ENCODE measurements around the gene CAMK1D. TPM values are rescaled to one million over a fixed set of nuclear protein-coding genes. Genes with fewer than 3 reads are reported as not detected.
"Not testable (repeated sequence)": the region's sequence is repeated elsewhere in the genome, so short reads cannot be mapped to it uniquely, and the experiment has no call there.

CAMK1D gene
- total RNA-seq, 3 donors from 2014 or later, result 4.4 to 17.3 (median 5.2) TPM

DNA sequence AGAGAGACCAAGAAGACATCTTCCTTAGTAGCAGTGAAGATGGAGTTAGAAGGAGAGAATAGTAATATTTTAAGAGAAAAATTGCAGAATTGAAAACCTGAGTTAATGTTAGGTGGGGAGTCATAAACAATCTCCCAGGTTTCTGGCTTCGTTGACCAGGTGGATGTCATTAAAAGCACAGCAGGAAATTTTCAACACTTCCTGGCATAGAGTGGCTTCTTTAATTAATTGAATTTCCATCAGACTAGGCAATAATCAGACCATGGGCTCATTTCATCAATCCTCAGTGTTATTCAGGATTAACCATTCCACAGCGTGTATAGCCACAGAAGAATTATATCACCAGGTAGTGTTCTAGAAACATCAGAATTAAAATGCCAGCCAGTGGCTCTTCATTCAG lies 383.9 kb downstream of the CAMK1D start:
- H3K4me3 ChIP-seq, result no peak overlapping the region

DNA sequence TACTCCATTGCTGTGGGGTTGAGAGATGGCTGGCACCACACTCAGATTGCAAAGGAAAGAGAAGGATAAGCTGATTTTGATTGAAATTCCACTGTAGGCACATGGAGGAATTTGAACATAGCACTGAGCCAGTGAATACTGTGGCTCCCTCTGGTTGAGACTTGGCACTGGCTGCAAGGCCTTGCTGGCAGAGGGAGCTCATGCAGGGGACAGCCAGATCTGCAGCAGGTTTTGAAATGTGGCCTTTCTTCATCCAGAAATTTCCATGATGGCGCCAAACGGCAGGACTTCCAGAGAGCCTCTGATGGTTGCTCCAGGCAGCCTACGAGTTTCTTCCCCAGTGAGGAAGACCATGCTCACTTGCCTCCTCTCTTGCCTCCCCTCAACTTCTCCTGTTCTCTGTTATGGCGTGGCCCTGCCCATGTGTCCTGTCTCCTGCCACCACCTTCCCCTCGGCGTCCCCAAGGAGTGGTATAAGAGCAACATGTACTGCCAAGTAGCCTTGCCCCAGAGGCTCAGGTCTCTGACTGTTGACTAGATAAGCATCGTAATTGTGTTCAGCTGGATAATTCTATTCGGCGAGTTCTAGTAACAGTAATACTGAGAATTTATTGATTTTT lies 386.6 kb downstream of the CAMK1D start:
- no peak overlapping the region for H3K4me3 ChIP-seq
- H3K27ac ChIP-seq, result no peak overlapping the region
- H3K4me1 ChIP-seq, result no peaks in the 10 kb centered on the region
- TF ChIP-seq POLR2A (IDR thresholded peaks at IDR 0.05), result no peak
- TF ChIP-seq POLR2AphosphoS5 (IDR thresholded peaks at IDR 0.05), result no peak
- TF ChIP-seq, protein P1, sequence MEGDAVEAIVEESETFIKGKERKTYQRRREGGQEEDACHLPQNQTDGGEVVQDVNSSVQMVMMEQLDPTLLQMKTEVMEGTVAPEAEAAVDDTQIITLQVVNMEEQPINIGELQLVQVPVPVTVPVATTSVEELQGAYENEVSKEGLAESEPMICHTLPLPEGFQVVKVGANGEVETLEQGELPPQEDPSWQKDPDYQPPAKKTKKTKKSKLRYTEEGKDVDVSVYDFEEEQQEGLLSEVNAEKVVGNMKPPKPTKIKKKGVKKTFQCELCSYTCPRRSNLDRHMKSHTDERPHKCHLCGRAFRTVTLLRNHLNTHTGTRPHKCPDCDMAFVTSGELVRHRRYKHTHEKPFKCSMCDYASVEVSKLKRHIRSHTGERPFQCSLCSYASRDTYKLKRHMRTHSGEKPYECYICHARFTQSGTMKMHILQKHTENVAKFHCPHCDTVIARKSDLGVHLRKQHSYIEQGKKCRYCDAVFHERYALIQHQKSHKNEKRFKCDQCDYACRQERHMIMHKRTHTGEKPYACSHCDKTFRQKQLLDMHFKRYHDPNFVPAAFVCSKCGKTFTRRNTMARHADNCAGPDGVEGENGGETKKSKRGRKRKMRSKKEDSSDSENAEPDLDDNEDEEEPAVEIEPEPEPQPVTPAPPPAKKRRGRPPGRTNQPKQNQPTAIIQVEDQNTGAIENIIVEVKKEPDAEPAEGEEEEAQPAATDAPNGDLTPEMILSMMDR (IDR thresholded peaks at IDR 0.05), result no peak
- intact Hi-C loops (cut with DNase I; ENCODE audit: low total_unique reads), result no loop called here
- H3K27me3 ChIP-seq, result no peaks in the 10 kb centered on the region
- DNase-seq (ENCODE audit: low spot score in 2 of 2), result no peak
- H3K9me3 ChIP-seq, result no peaks in the 10 kb centered on the region
- H3K36me3 ChIP-seq, result no peaks in the 10 kb centered on the region

More for the DNA sequence above, 383.9 kb downstream of the CAMK1D start:
- no peak overlapping the region for H3K27ac ChIP-seq
- H3K4me1 ChIP-seq, result no peaks in the 10 kb centered on the region
- TF ChIP-seq, protein P1 (IDR thresholded peaks at IDR 0.05), result no peak
- TF ChIP-seq POLR2A (IDR thresholded peaks at IDR 0.05), result no peak
- no peak for TF ChIP-seq POLR2AphosphoS5 (IDR thresholded peaks at IDR 0.05)
- no peaks in the 10 kb centered on the region for H3K27me3 ChIP-seq
- DNase-seq (ENCODE audit: low spot score in 2 of 2), result no peak
- intact Hi-C loops (cut with DNase I; ENCODE audit: low total_unique reads), result no loop called here
- H3K36me3 ChIP-seq, result no peaks in the 10 kb centered on the region
- H3K9me3 ChIP-seq, result no peaks in the 10 kb centered on the region

DNA sequence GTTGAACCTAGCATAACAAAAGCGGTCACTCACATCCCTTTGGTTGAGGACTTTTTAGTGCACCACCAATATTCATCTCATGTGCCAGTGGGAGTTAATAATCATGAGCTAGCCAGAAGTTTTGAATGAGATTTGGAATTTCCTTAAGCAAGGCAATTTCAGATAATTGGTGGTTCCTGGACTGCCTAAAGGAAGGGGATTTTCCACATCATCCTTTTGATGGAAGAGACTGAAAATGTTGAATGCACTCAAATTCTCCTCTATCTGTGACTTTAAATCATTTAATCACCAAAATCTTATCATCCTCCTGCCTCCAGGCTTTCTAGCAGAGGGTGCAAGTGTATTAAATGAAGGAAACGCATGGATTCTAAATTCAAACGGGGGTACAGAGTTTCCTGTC lies 391.5 kb downstream of the CAMK1D start:
- no peak overlapping the region for H3K4me3 ChIP-seq
- intact Hi-C loops (cut with DNase I; ENCODE audit: low total_unique reads), result no loop called here
- no peaks in the 10 kb centered on the region for H3K27me3 ChIP-seq
- DNase-seq (ENCODE audit: low spot score in 2 of 2), result no peak
- H3K4me1 ChIP-seq, result no peaks in the 10 kb centered on the region
- no peaks in the 10 kb centered on the region for H3K9me3 ChIP-seq
- H3K27ac ChIP-seq, result peak overlapping the region in 1 of 2 donors; percentile 29
- no peaks in the 10 kb centered on the region for H3K36me3 ChIP-seq
- TF ChIP-seq POLR2A (IDR thresholded peaks at IDR 0.05) (no peak), POLR2AphosphoS5 (IDR thresholded peaks at IDR 0.05) (no peak)
- TF ChIP-seq, protein P1 (IDR thresholded peaks at IDR 0.05), result no peak

DNA sequence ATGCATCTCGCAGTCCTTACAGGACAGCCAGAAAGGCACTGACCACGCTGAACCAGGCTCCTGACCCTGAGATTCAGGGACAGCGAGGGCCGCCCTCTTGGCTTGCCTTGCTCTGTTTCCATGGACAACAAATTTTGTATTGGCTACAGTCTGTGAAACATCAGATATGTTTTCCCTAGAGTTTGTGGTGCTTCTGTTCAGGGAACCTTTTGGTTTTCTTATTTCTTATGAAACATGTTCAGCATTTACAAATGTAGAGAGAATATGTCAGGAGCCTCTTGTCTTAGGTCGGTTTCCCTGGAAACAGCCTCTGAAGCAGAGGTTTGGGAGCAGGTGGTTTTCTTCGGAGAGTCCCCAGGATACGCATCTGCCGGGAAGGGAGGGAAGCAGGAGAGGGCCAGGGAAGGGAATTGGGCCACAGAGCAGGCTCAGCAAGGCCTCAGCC lies 392.0 kb downstream of the CAMK1D start:
- no peak overlapping the region for H3K4me3 ChIP-seq
- no peaks in the 10 kb centered on the region for H3K4me1 ChIP-seq
- intact Hi-C loops (cut with DNase I; ENCODE audit: low total_unique reads), result no loop called here
- H3K9me3 ChIP-seq, result no peaks in the 10 kb centered on the region
- H3K27ac ChIP-seq, result peak overlapping the region; percentile 29 to 69
- DNase-seq (ENCODE audit: low spot score in 2 of 2), result no peak
- TF ChIP-seq, protein P1 (IDR thresholded peaks at IDR 0.05), result no peak
- no peak for TF ChIP-seq POLR2AphosphoS5 (IDR thresholded peaks at IDR 0.05)
- TF ChIP-seq POLR2A (IDR thresholded peaks at IDR 0.05), result no peak
- H3K36me3 ChIP-seq, result no peaks in the 10 kb centered on the region
- no peaks in the 10 kb centered on the region for H3K27me3 ChIP-seq

DNA sequence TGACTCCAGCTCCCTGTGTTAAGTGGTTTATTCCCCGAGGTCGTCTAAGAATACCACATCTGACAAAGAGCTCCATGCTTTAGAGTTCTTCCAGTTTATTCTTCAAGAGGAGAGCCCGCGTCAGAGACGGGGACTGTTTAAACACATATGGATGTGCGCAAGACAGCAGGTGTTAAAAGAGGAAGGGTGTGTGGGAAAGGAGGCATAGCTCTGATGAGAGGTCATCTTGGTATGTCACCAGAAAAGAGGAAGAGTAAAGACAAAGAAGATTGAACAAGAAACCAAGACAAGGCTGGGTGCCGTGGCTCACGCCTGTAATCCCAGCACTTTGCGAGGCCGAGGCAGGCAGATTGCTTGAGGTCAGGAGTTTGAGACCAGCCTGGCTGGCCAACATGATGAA lies 393.4 kb downstream of the CAMK1D start:
- H3K27ac ChIP-seq, result no peak overlapping the region
- H3K4me3 ChIP-seq, result no peak overlapping the region

DNA sequence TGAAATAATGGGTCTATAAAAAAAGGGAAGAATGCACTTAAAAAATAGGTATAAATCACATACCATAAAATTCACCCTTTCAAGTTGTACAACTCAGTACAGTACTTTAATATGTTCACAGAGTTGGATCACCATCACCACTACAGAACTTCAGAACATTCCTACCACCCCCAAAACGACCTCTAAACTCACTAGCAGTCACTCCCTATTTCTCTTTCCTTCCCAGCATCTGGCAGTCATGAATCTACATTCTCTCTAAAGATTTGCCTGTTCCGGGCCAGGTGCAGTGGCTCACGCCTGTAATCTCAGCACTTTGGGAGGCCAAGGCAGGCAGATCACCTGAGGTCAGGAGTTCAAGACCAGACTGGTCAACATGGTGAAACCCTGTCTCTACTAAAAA lies 394.1 kb downstream of the CAMK1D start:
- intact Hi-C loops (cut with DNase I; ENCODE audit: low total_unique reads), result not testable (repeated sequence)

More for the DNA sequence above, 393.4 kb downstream of the CAMK1D start:
- Histone ChIP-seq H3K4me1 (no peaks in the 10 kb centered on the region), H3K36me3 (no peaks in the 10 kb centered on the region), H3K9me3 (no peaks in the 10 kb centered on the region), H3K27me3 (no peaks in the 10 kb centered on the region)
- TF ChIP-seq POLR2AphosphoS5 (IDR thresholded peaks at IDR 0.05) (no peak), POLR2A (IDR thresholded peaks at IDR 0.05) (no peak)
- TF ChIP-seq, protein P1 (IDR thresholded peaks at IDR 0.05), result no peak
- no peak for DNase-seq (ENCODE audit: low spot score in 2 of 2)
- intact Hi-C loops (cut with DNase I; ENCODE audit: low total_unique reads), result no loop called here

More for the DNA sequence above, 394.1 kb downstream of the CAMK1D start:
- DNase-seq (ENCODE audit: low spot score in 2 of 2); H3K27me3 ChIP-seq; H3K9me3 ChIP-seq; H3K27ac ChIP-seq; H3K4me3 ChIP-seq; H3K36me3 ChIP-seq; H3K4me1 ChIP-seq: not testable (repeated sequence)

Measured in breast epithelium (tissue), 4 donors.